Activated CD4-positive, alpha-beta T cell treated with anti-CD3 and anti-CD28 coated beads, Interleukin-2, amount 10 ng/mL, durations not matched to agents 7 days and 5 days (primary cell): Measurements from ENCODE around the gene ASTN1. TPM values are rescaled to one million over a fixed set of nuclear protein-coding genes. Genes with fewer than 3 reads are reported as not detected.
"Not testable (repeated sequence)": the region's sequence is repeated elsewhere in the genome, so short reads cannot be mapped to it uniquely, and the experiment has no call there.

Source experiments
- CTCF ChIA-PET: fragments of 350-600 bp; sonication (Branson Sonifier 250); formaldehyde crosslinking; loops from one replicate; lab custom pipeline; 2021; ENCODE audit warnings: antibody characterized with exemption; lab: Charles Lee
- POLR2A ChIA-PET: fragments of 350-600 bp; sonication (Branson Sonifier 250); formaldehyde crosslinking; loops from one replicate; lab custom pipeline; 2021; ENCODE audit warnings: antibody characterized with exemption; lab: Charles Lee
- DNase-seq: peaks from one replicate; pipeline ENCODE4 v3.0.0-alpha.2; 2020
- H3K27ac Mint-ChIP-seq: one replicate; pipeline ENCODE4 v1.8.0; 2021; ENCODE audit warnings: mild to moderate bottlenecking, moderate library complexity, mixed read lengths
- H3K27me3 Mint-ChIP-seq: one replicate; pipeline ENCODE4 v1.8.0; 2021; ENCODE audit warnings: mixed read lengths
- H3K36me3 Mint-ChIP-seq: one replicate; pipeline ENCODE4 v1.8.0; 2021; ENCODE audit warnings: low read depth, mixed read lengths
- H3K4me1 Mint-ChIP-seq: one replicate; pipeline ENCODE4 v1.8.0; 2021; ENCODE audit warnings: mixed read lengths
- H3K4me3 Mint-ChIP-seq: one replicate; pipeline ENCODE4 v1.8.0; 2021; ENCODE audit warnings: mild to moderate bottlenecking, moderate library complexity, mixed read lengths
- H3K9me3 Mint-ChIP-seq: one replicate; pipeline ENCODE4 v1.8.0; 2021; ENCODE audit warnings: mixed read lengths
- total RNA-seq, 2 experiments: library from RNA; stranded (reverse); gene quantifications; one replicate each; pipeline ENCODE4 v1.2.3, GENCODE V29; 2021

ASTN1 gene
- total RNA-seq, 2 experiments from 2014 or later = not detected

- no peak for DNase-seq
- H3K27ac Mint-ChIP-seq = no peak overlapping the region
- no peaks in the 10 kb centered on the region for H3K36me3 Mint-ChIP-seq
- ChIA-PET POLR2A (no interaction called here), CTCF (no interaction called here)
- H3K9me3 Mint-ChIP-seq = no peaks in the 10 kb centered on the region
- H3K27me3 Mint-ChIP-seq = no peaks in the 10 kb centered on the region
- no peaks in the 10 kb centered on the region for H3K4me1 Mint-ChIP-seq
- H3K4me3 Mint-ChIP-seq = no peak overlapping the region
Measured at GRCh38 chr1:177077006-177077405, 87.5 kb downstream of the ASTN1 start.

DNA sequence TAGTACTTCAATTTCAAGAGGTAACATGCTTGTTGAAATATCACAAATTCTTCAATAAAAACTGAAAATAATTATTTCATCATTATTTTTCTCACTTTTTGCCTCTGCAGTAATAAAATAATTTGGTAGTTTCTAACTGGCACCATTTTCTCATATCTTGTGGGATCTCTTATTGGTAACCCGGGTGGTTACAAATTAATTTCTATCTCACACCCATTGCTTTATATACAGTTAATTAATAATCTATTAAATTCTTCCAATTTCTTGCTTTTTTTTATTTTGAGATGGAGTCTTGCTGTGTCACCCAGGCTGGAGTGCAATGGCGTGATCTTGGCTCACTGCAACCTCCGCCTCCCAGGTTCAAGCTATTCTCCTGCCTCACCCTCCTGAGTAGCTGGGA is 89.7 kb downstream of the ASTN1 start:
- H3K9me3 Mint-ChIP-seq, POLR2A ChIA-PET, H3K27me3 Mint-ChIP-seq, H3K4me3 Mint-ChIP-seq, H3K27ac Mint-ChIP-seq, DNase-seq, H3K36me3 Mint-ChIP-seq, CTCF ChIA-PET, H3K4me1 Mint-ChIP-seq: not testable (repeated sequence)

GRCh38 chr1:177069490-177069889 is 95.0 kb downstream of the ASTN1 start:
- ChIA-PET CTCF (no interaction called here), POLR2A (no interaction called here)
- no peak for DNase-seq
- no peaks in the 10 kb centered on the region for H3K27me3 Mint-ChIP-seq
- H3K4me1 Mint-ChIP-seq = no peaks in the 10 kb centered on the region
- H3K9me3 Mint-ChIP-seq = peaks cover 2% of the 10 kb centered on the region
- no peaks in the 10 kb centered on the region for H3K36me3 Mint-ChIP-seq
- H3K27ac Mint-ChIP-seq = no peak overlapping the region
- no peak overlapping the region for H3K4me3 Mint-ChIP-seq

- POLR2A ChIA-PET = no interaction called here
- CTCF ChIA-PET = interaction anchor here (0.6 kb wide), 1 partner anchor 719 kb away, joined by 4 read pairs; no protein-coding TSS in a partner anchor
- DNase-seq = no peak
- no peaks in the 10 kb centered on the region for H3K4me1 Mint-ChIP-seq
- peaks cover 2% of the 10 kb centered on the region for H3K9me3 Mint-ChIP-seq
- H3K36me3 Mint-ChIP-seq = no peaks in the 10 kb centered on the region
- H3K4me3 Mint-ChIP-seq = no peak overlapping the region
- H3K27ac Mint-ChIP-seq = no peak overlapping the region
- H3K27me3 Mint-ChIP-seq = no peaks in the 10 kb centered on the region
Measured at GRCh38 chr1:177067752-177068410, 96.6 kb downstream of the ASTN1 start.

- ChIA-PET POLR2A (no interaction called here), CTCF (no interaction called here)
- H3K4me3 Mint-ChIP-seq = no peak overlapping the region
- no peaks in the 10 kb centered on the region for H3K27me3 Mint-ChIP-seq
- H3K4me1 Mint-ChIP-seq = no peaks in the 10 kb centered on the region
- no peak for DNase-seq
- H3K9me3 Mint-ChIP-seq = peaks cover 2% of the 10 kb centered on the region
- H3K36me3 Mint-ChIP-seq = no peaks in the 10 kb centered on the region
- no peak overlapping the region for H3K27ac Mint-ChIP-seq
Measured at GRCh38 chr1:177065430-177065829, 99.1 kb downstream of the ASTN1 start.

DNA sequence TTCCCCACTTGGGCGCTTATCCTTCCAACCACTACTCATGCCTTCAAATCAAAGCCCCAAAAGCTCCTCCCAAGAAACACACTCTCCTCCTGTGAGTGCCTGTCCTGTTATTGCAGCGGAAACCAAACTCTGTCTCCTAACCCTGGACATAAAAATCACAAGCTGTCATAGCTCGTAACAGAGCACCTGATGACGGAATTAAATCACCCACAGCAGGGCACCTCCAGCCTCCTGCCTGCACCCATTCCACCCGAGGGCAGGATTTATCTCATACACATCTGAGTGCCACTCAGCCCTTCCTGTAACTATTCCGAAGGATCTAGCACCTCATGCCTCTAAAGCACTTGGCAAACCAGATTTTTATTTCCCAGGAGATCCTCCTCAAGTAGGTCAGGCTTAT is 100.9 kb downstream of the ASTN1 start:
- no peak for DNase-seq
- peaks cover 2% of the 10 kb centered on the region for H3K9me3 Mint-ChIP-seq
- H3K27me3 Mint-ChIP-seq = no peaks in the 10 kb centered on the region
- CTCF ChIA-PET = no interaction called here
- H3K4me3 Mint-ChIP-seq = no peak overlapping the region
- no peak overlapping the region for H3K27ac Mint-ChIP-seq
- no peaks in the 10 kb centered on the region for H3K4me1 Mint-ChIP-seq
- POLR2A ChIA-PET = no interaction called here
- no peaks in the 10 kb centered on the region for H3K36me3 Mint-ChIP-seq

DNA sequence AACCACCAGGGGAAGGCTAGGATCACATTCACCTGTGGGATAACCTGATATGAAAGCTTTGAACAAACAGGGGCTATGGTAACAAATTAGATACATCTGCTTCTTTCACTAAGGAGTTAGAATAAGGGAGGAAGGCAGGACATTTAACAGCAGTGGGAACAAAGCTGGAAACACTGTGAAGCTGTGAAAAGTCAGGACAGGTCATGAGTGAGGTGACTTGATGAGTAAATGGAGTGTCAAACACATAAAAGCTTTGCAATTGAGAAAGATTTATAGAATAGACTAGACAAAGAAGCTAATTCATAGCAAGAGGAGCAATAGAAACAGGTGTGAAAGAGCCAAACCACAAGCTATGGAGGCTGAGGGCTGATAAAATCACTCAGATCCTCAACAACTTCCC is 110.0 kb downstream of the ASTN1 start:
- Mint-ChIP-seq H3K4me1 (no peaks in the 10 kb centered on the region), H3K27ac (no peak overlapping the region), H3K27me3 (no peaks in the 10 kb centered on the region), H3K36me3 (no peaks in the 10 kb centered on the region), H3K9me3 (no peaks in the 10 kb centered on the region), H3K4me3 (no peak overlapping the region)
- DNase-seq = no peak
- CTCF ChIA-PET = no interaction called here
- POLR2A ChIA-PET = no interaction called here

DNA sequence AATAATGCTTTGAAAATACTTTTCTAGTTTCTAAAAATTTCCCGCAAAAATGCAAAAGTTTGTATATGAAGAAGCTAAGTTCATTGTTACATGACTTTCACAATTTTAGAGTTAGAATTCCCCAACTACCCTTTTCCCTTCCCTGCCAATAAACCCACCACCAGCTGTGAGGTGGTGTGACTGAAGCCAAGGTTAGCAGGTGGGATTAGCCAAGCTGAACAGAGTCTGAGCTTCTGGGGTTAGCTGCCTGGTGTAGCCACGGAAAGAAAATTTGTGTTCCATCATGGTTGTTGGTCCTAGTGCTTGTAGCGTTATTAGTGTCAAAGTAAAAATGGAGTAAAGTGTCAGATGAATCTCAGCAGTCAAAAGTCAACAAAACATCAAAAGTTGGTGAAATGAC is 110.9 kb downstream of the ASTN1 start:
- Mint-ChIP-seq H3K27me3 (no peaks in the 10 kb centered on the region), H3K36me3 (no peaks in the 10 kb centered on the region), H3K4me1 (no peaks in the 10 kb centered on the region), H3K4me3 (no peak overlapping the region), H3K9me3 (no peaks in the 10 kb centered on the region), H3K27ac (no peak overlapping the region)
- ChIA-PET CTCF (interaction anchor here (1.6 kb wide), 1 partner anchor 24 kb away, joined by 3 read pairs; no protein-coding TSS in a partner anchor), POLR2A (no interaction called here)
- no peak for DNase-seq

DNA sequence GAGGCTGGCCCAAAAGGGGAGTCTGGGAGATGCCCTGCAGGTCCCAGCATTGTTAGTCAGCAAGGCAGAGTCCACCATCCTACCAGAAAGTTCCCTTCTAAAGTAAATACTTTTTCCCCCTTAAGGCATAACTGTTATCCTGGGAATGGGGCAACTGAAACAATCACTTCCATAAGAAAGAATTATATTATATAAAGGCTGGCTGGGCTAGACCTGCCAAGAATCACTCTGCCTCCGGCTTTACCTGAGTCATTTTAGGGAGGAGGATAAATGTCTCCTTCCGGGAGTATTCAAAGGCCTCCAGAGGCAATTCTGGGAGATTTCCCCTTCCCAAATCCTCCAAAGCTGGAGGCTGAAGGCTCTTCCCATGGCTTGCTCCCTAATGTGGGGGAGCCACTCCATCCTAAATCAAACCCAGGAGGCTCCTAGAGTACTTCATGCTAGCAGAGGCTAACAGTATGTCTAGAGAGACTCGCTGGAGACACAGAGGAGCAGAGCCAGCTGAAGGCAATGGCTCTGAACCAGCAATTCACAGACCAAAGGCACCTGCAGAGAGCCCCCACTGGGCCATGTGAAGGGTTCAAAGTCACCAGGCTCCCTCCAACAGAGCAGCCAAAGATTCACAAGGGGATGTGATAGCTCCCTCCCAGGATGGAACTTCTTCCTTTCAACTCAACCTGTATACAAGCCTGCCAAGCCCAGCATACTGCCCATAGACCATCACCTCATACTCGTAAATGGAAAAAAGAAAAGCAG is 116.0 kb downstream of the ASTN1 start:
- ChIA-PET CTCF (interaction anchor here (1.4 kb wide), 1 partner anchor 14 kb away, joined by 4 read pairs; no protein-coding TSS in a partner anchor), POLR2A (no interaction called here)
- Mint-ChIP-seq H3K4me1 (no peaks in the 10 kb centered on the region), H3K9me3 (no peaks in the 10 kb centered on the region), H3K27me3 (no peaks in the 10 kb centered on the region), H3K27ac (no peak overlapping the region), H3K4me3 (no peak overlapping the region), H3K36me3 (no peaks in the 10 kb centered on the region)
- no peak for DNase-seq

DNA sequence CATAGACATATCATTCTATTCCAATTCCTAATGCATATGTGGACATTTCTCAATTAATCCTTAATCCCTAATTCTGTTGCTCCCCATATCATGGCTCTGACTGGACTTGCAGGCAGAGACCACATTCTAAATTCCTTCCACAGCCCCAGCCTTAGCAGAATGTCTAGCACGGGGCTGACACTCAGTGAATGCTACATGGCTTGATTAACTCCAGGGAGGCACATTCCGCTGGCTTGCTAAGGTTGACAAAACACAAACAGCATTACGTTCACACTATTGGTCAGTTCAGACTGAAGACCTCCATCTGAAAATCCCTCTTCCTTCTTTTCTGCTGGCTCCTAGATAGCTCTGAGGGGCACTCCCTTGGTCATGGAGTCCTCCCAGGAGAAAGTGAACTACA is 119.4 kb downstream of the ASTN1 start:
- ChIA-PET POLR2A (no interaction called here), CTCF (no interaction called here)
- Mint-ChIP-seq H3K27me3 (no peaks in the 10 kb centered on the region), H3K9me3 (no peaks in the 10 kb centered on the region), H3K36me3 (no peaks in the 10 kb centered on the region), H3K27ac (no peak overlapping the region), H3K4me1 (no peaks in the 10 kb centered on the region), H3K4me3 (no peak overlapping the region)
- DNase-seq = no peak

DNA sequence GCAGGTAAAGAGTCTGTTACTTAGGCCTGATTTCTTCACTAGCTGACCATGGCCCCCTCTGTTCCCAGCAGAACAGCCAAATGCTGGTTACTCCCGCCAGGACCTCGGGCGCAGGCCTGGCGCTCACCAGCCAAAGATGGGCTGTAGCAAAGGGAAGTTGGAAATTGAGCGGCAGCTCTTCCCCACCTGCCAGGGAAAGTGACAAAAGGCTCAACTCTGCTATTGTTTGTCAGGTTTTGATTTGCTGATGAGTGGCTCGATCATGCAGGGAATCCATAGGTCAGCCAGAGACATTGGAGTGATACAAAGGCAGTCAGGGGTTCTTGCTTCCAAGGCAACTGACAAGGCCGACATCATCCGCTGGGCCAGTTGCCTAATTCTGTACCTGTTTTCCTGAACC is 120.1 kb downstream of the ASTN1 start:
- no peaks in the 10 kb centered on the region for H3K4me1 Mint-ChIP-seq
- H3K9me3 Mint-ChIP-seq = no peaks in the 10 kb centered on the region
- no peaks in the 10 kb centered on the region for H3K36me3 Mint-ChIP-seq
- no peaks in the 10 kb centered on the region for H3K27me3 Mint-ChIP-seq
- DNase-seq = no peak
- POLR2A ChIA-PET = no interaction called here
- H3K27ac Mint-ChIP-seq = peak overlapping the region; percentile 36
- H3K4me3 Mint-ChIP-seq = no peak overlapping the region
- CTCF ChIA-PET = no interaction called here

GRCh38 chr1:177043597-177043996 is 120.9 kb downstream of the ASTN1 start:
- no peak overlapping the region for H3K4me3 Mint-ChIP-seq
- no peak overlapping the region for H3K27ac Mint-ChIP-seq
- H3K27me3 Mint-ChIP-seq = no peaks in the 10 kb centered on the region
- CTCF ChIA-PET = interaction anchor here (0.8 kb wide), 1 partner anchor 15 kb away, joined by 3 read pairs; no protein-coding TSS in a partner anchor
- DNase-seq = no peak
- no peaks in the 10 kb centered on the region for H3K36me3 Mint-ChIP-seq
- POLR2A ChIA-PET = no interaction called here
- H3K4me1 Mint-ChIP-seq = no peaks in the 10 kb centered on the region
- no peaks in the 10 kb centered on the region for H3K9me3 Mint-ChIP-seq

- ChIA-PET CTCF (no interaction called here), POLR2A (no interaction called here)
- no peaks in the 10 kb centered on the region for H3K27me3 Mint-ChIP-seq
- DNase-seq = no peak
- no peak overlapping the region for H3K4me3 Mint-ChIP-seq
- no peaks in the 10 kb centered on the region for H3K4me1 Mint-ChIP-seq
- H3K9me3 Mint-ChIP-seq = no peaks in the 10 kb centered on the region
- no peaks in the 10 kb centered on the region for H3K36me3 Mint-ChIP-seq
- no peak overlapping the region for H3K27ac Mint-ChIP-seq
Measured at GRCh38 chr1:177035586-177035985, 128.9 kb downstream of the ASTN1 start.
